Measurements from ENCODE around the gene AP1M1.

AP1M1 gene

DNA sequence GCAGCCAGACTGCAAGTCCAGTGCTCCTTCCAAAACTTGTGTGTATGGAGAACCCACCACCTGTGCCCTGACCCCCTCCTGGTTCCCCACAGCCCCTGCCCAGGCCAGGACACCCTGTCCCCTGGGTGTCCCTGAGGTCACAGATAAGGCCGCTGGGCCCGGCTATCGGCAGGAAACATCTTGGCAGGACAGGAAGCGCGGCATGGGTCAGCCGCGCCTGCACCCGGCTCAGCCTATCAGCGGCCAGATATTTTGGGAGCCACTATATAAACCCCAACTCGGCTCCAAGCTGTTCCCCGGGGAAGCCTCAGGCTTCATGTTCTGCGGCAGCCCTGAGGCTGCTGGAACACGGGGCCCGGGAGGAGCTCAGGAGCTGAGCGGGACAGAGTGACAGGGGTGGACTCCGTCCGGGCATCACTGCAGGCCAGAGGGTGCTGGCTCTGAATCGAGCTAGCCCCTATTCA, 60.8 kb downstream of the AP1M1 start:
- peak overlapping the region; percentile 27 for H3K4me3 ChIP-seq (ENCODE audit: low read depth, low read length)
- TF ChIP-seq, protein P1, sequence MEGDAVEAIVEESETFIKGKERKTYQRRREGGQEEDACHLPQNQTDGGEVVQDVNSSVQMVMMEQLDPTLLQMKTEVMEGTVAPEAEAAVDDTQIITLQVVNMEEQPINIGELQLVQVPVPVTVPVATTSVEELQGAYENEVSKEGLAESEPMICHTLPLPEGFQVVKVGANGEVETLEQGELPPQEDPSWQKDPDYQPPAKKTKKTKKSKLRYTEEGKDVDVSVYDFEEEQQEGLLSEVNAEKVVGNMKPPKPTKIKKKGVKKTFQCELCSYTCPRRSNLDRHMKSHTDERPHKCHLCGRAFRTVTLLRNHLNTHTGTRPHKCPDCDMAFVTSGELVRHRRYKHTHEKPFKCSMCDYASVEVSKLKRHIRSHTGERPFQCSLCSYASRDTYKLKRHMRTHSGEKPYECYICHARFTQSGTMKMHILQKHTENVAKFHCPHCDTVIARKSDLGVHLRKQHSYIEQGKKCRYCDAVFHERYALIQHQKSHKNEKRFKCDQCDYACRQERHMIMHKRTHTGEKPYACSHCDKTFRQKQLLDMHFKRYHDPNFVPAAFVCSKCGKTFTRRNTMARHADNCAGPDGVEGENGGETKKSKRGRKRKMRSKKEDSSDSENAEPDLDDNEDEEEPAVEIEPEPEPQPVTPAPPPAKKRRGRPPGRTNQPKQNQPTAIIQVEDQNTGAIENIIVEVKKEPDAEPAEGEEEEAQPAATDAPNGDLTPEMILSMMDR (IDR thresholded peaks at IDR 0.05; ENCODE audit: borderline replicate concordance, insufficient read depth, low read depth, low read length), result no peak

DNA sequence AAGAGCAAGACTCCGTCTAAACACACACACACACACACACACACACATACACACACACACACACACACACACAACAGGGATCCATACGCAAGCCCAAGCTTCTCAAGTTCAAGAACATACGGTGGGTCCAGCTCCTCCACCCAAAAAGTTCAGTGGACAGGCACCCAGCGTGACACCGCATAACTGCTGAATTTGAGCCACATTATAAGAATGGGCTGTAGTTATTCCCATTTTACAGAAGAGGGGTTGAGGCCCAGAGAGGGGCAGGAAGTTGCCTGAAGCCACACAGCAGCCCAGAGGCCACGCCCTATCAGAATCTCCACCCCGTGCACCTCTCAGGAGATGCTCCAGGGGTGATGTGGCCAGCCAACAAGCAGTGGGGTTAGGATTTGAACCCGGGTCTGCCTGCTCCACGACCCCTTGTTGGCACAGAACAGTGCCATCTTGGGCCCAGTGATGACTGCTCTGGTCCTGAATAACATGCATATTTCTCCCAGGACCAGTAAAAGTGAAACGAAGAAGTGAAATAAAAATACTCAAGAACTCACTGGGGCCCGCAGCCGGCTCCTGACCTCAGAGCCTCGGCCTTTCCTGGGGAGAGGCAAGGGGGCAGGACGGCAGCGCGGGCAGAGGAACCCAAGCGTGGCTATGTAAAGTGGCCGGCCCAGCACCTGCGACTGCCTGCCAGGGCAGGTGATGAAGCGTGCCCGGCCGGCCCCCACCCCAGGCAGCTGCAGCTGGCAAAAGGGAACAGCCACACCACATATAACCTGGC, 61.9 kb downstream of the AP1M1 start:
- TF ChIP-seq, protein P1 (IDR thresholded peaks at IDR 0.05; ENCODE audit: borderline replicate concordance, insufficient read depth, low read depth, low read length), result no peak
- H3K4me3 ChIP-seq (ENCODE audit: low read depth, low read length), result peak overlapping the region; percentile 21

DNA sequence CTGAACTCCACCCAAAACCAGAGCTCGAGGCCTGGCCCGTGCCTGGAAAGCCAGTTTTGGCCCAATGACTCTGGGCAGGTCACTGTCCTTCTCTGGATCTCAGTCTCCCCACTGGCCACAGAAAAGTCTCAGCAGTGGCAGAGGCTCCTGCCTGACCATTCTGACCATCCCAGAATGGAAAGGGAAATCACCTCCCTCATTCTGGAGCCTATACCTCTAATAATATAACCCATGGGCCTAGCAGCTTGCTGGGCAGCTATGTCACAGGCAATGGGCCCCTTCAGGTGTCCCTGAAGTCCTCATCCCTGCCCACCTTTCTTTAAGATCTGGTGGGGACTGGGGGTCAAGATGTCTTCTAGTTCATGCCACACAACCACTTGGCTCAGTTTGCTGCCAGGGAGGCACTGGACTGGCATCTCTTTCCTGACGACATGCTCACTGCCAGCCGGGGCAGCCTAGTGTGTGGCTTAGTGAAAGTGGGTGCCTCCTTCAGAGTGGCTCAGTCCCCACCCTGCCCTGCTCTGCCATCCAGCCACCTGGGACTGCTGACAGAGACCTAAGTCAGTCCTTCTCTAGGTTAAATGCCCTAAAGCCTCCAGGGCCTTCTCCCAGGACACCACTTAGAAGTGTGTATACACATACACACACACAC, 62.6 kb downstream of the AP1M1 start:
- no peak overlapping the region for H3K4me3 ChIP-seq (ENCODE audit: low read depth, low read length)
- TF ChIP-seq, protein P1 (IDR thresholded peaks at IDR 0.05; ENCODE audit: borderline replicate concordance, insufficient read depth, low read depth, low read length), result no peak

DNA sequence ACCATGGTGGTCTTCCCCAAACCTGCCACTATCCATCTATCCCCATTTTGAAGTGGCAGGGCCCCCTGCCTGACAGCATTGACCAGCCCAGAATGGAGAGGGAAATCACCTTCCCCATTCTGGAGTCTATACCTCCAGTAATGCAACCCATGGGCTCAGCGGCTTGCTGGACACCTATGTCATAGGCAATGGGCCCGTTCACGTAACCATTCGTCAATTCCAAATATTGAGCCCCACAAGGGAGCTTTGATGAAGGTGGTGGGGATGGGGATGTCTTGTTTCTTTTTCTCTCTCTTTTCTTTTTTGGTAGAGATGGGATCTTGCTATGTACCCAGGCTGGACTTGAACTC, 63.1 kb downstream of the AP1M1 start:
- TF ChIP-seq, protein P1 (IDR thresholded peaks at IDR 0.05; ENCODE audit: borderline replicate concordance, insufficient read depth, low read depth, low read length), result no peak
- no peak overlapping the region for H3K4me3 ChIP-seq (ENCODE audit: low read depth, low read length)

DNA sequence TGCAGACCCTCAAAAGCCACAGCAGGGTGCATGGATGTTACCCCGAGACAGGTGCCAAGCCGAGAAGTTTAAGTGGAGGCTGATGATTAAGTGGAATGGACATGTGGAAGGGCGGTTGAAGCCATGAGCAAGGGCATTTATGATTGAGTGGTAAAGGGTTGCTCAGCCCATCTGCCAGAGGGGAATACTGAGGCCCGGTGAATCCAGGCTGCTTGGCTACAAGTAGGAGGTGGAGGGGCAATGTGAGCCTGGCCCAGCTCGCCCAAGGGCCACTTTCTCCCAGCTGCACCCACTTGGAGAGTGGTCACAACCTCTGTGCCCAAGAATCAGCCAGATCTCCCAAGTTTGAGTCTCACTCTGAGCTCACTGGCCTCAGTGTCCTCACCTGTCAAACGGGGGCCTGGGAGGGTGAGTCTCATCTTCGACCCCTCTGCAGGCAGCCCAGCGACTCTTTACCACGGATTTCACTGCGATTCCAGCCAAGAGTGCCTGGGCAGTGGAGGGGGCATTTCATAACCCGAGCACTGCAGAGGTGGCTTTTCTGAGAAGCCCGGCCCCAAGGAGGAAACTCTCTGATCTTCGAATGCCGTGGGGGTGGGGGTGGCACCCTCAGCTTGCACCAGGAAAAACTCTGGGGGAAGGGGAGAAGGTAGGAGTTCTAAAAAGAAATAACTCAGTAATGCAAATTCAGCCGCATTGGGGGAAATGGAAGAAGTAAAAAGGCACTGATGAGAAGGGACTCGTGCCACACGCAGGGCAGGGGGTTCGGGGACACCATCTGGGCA, 64.1 kb downstream of the AP1M1 start:
- TF ChIP-seq, protein P1 (IDR thresholded peaks at IDR 0.05; ENCODE audit: borderline replicate concordance, insufficient read depth, low read depth, low read length), result no peak
- H3K4me3 ChIP-seq (ENCODE audit: low read depth, low read length), result no peak overlapping the region

DNA sequence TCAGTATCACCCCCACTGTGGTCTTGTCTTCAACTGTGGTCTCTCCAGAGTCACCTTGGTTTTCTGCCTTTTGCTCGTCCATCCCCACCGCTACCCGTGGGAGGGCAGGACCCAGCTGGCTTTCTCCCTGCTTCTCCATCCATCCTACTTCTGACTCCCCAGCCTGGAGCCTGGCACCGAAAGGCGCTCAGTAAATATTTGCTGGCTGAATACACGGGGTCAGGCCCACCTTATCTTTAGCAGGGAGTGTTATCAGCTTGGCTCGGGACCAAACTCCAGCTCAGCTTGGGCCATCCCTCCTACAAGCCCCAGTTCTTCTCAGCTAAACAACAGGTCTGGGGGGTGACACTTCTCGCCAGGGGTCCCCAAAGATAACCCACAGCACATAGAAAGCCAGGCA, 64.9 kb downstream of the AP1M1 start:
- TF ChIP-seq, protein P1 (IDR thresholded peaks at IDR 0.05; ENCODE audit: borderline replicate concordance, insufficient read depth, low read depth, low read length), result no peak

More for the DNA sequence above, 64.9 kb downstream of the AP1M1 start:
- H3K4me3 ChIP-seq (ENCODE audit: low read depth, low read length), result no peak overlapping the region

All from GM12875 (cell line).